ENCODE results near the gene GLS. TPM values are rescaled to one million over a fixed set of nuclear protein-coding genes. Genes with fewer than 3 reads are reported as not detected.
"Not testable (repeated sequence)": the region's sequence is repeated elsewhere in the genome, so short reads cannot be mapped to it uniquely, and the experiment has no call there.

GLS gene
- total RNA-seq, 8 experiments from 2014 or later = 46.3 to 145 (median 51.4) TPM

DNA sequence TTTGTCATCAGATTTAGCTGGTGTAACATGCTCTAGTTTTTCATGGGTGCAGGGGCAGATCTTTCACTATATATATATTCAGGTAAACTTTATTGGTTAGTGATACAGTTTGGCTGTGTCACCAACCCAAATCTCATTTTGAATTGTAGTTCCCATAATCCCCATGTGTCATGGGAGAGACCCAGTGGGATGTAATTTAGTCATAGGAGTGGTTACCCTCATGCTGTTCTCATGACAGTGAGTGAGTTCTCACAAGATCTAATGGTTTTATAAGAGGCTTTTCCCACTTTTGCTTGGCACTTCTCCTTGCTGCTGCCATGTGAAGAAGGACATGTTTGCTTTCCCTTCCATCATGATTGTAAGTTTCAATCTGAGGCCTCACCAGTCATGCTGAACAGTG is 18.5 kb upstream of the GLS start:
- ATAC-seq (replicated peaks in 6 of 8); in situ Hi-C loops (cut with MboI; ENCODE audit: low pct_unique_long_range_greater_than_20kb in 2 of 9, low sequenced_read_pairs in 9 of 9, unreplicated experiment in 9 of 9); H3K27ac ChIP-seq: not testable (repeated sequence)

DNA sequence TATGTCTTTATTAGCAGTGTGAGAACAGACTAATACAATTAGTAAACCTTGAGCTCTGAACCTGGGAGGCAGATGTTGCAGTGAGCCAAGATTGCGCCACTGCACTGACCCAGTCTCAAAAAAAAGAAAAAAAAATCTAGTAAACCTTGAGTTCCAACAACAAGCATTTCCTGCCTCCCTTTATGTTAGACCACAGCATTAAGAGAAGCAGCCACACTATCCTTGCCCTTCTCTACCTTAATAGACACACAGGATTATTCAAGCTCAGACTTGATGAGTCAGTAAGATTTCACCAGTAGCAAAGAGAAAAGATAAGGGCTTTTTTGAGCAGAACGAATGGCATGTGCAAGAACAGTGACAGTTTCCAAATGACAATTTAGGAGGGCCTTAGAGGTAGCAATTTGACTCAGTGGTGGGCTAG is 18.0 kb upstream of the GLS start:
- Histone ChIP-seq H3K4me3 (no peak overlapping the region), H3K27ac (no peak overlapping the region), H3K4me1 (replicated peaks in 1 of 2) (no peaks in the 10 kb centered on the region)
- 71 to 100% (median 91%) methylated on average over 1 to 2 of the region's 2 CpGs; no CpG with 5 or more reads in 4 of the 10 experiments for WGBS, 10 experiments
- in situ Hi-C loops (cut with MboI; ENCODE audit: low pct_unique_long_range_greater_than_20kb in 2 of 9, low sequenced_read_pairs in 9 of 9, unreplicated experiment in 9 of 9) = no loop called here
- ATAC-seq (replicated peaks in 6 of 8) = no peak

More for the DNA sequence above, 18.5 kb upstream of the GLS start:
- not testable (repeated sequence) for H3K4me1 ChIP-seq (replicated peaks in 1 of 2); H3K4me3 ChIP-seq

DNA sequence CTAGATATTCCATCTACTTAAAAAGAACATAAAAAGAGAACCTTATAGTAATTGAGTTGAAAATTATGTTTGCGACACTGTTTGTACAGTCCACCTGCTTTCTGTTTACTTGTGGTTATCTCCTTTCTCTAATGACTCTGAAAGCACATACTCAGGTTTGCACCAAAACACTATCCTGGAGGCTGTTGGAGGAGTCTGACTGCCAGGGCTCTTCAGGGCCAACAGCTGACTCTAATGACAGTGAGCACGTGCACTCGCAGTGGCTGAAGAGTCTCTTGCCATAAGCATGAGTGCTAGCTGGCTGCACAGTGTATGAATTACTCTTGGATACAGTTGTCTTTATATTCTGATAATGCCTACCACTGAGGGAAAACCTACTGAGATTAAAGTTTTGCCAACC is 16.7 kb upstream of the GLS start:
- Histone ChIP-seq H3K27ac (no peak overlapping the region), H3K4me1 (replicated peaks in 1 of 2) (no peaks in the 10 kb centered on the region), H3K4me3 (no peak overlapping the region)
- WGBS, 10 experiments = 39 to 100% (median 91%) methylated on average over 1 to 3 of the region's 3 CpGs; no CpG with 5 or more reads in 3 of the 10 experiments
- ATAC-seq (replicated peaks in 6 of 8) = no peak
- in situ Hi-C loops (cut with MboI; ENCODE audit: low pct_unique_long_range_greater_than_20kb in 2 of 9, low sequenced_read_pairs in 9 of 9, unreplicated experiment in 9 of 9) = no loop called here

DNA sequence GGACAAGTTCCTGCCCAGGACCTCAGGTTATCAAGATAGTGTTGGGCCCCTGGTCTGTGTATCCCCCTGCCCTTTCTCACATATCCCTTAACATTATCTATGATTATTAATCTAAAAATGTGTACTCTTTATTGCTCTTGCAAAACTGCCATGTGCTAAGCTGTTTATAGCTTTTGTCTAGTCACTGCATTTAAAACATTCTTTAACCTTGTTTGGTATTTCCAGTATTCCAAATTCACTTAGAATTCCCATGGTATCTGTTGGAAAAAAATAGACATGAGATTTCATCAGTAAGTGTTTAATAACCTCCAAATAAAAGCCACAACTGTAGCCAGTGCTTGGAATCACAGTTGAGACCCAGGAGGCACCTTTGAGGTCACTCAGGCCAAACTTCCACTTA is 16.2 kb upstream of the GLS start:
- ATAC-seq (replicated peaks in 6 of 8) = no peak
- H3K4me1 ChIP-seq (replicated peaks in 1 of 2) = no peaks in the 10 kb centered on the region
- in situ Hi-C loops (cut with MboI; ENCODE audit: low pct_unique_long_range_greater_than_20kb in 2 of 9, low sequenced_read_pairs in 9 of 9, unreplicated experiment in 9 of 9) = no loop called here
- H3K4me3 ChIP-seq = no peak overlapping the region
- no peak overlapping the region for H3K27ac ChIP-seq

DNA sequence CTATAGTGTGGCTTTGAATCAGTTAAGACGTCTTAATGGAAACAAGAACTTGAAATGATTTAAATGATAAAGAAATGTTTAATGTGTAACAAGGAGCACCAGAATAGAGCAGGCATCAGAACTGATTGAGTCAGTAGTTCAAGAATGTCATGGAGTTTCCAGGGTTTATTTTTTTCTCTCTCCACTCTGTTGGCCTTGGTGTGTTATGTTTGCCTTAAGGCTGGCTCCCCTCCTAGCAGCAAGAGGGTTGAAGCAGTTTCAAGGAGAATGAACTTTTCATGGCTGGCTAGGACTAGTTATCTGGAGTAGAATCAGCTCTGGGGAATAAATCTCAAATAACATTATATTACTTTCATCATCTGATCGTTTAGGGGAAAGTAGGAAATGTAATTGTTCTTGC is 13.4 kb upstream of the GLS start:
- 0 to 75% (median 39%) methylated on average over 1 to 2 of the region's 2 CpGs for WGBS, 10 experiments
- H3K27ac ChIP-seq = no peak overlapping the region
- ATAC-seq (replicated peaks in 6 of 8) = peak in 1 of 8 experiments; percentile 45
- no peaks in the 10 kb centered on the region for H3K4me1 ChIP-seq (replicated peaks in 1 of 2)
- in situ Hi-C loops (cut with MboI; ENCODE audit: low pct_unique_long_range_greater_than_20kb in 2 of 9, low sequenced_read_pairs in 9 of 9, unreplicated experiment in 9 of 9) = no loop called here
- no peak overlapping the region for H3K4me3 ChIP-seq

DNA sequence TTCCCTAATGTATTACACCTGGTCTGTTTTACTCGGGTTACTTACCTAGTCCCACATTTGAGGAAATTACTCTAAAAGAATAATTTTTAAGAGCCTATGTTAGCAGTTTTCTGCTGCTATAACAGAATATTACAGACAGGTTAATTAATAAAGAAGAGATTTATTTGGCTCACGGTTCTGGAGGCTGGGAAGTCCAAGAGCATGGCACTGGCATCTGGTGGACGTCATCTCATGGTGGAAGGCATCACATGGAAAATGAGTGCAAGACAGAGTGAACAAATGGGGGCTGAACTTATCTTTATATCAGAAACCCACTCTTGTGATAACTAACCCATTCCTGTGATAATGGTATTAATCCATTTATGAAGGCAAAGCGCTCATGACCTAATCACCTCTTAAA is 12.8 kb upstream of the GLS start:
- ATAC-seq (replicated peaks in 6 of 8) = no peak
- 48 to 100% (median 91%) methylated on average over 1 to 4 of the region's 4 CpGs; no CpG with 5 or more reads in 1 of the 10 experiments for WGBS, 10 experiments

DNA sequence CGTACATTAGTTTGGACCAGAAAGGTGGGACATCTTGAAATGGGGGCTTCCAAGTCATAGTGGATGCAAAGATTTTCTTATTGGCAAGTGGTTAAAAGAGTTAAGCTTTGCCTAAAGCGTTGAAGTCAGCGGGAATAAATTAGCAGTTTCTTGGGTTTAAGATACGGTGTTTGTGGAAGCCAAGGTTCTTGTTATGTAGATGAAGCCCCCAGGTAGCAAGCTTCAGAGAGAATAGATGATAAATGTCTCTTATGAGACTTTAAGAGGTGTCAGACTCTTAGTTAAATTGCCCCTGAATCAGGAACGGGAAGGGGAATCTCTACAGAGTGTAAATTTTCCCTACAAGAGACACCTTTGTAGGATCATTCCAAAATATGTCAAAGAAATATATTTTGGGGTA is 10.9 kb upstream of the GLS start:
- ATAC-seq (replicated peaks in 6 of 8) = no peak
- H3K4me3 ChIP-seq = no peak overlapping the region
- no peaks in the 10 kb centered on the region for H3K4me1 ChIP-seq (replicated peaks in 1 of 2)
- in situ Hi-C loops (cut with MboI; ENCODE audit: low pct_unique_long_range_greater_than_20kb in 2 of 9, low sequenced_read_pairs in 9 of 9, unreplicated experiment in 9 of 9) = no loop called here
- 20 to 100% (median 55%) methylated on average over 1 to 5 of the region's 5 CpGs; no CpG with 5 or more reads in 1 of the 10 experiments for WGBS, 10 experiments
- no peak overlapping the region for H3K27ac ChIP-seq

More for the DNA sequence above, 12.8 kb upstream of the GLS start:
- Histone ChIP-seq H3K4me1 (replicated peaks in 1 of 2) (no peaks in the 10 kb centered on the region), H3K4me3 (no peak overlapping the region), H3K27ac (no peak overlapping the region)
- in situ Hi-C loops (cut with MboI; ENCODE audit: low pct_unique_long_range_greater_than_20kb in 2 of 9, low sequenced_read_pairs in 9 of 9, unreplicated experiment in 9 of 9) = no loop called here

DNA sequence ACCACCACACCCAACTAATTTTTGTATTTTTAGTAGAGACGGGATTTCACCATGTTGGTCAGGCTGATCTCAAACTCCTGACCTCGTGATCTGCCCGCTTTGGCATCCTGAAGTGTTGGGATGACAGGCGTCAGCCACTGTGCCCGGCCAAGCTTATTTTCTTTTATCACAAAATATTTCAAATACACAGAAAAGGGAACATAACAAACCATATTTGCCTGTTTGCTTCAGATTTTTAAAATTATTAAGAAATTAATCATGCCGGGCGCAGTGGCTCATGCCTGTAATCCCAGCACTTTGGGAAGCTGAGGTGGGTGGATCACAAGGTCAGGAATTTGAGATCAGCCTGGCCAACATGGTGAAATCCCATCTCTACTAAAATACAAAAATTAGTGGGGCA is 7.2 kb upstream of the GLS start:
- in situ Hi-C loops (cut with MboI; ENCODE audit: low pct_unique_long_range_greater_than_20kb in 2 of 9, low sequenced_read_pairs in 9 of 9, unreplicated experiment in 9 of 9); H3K27ac ChIP-seq; H3K4me1 ChIP-seq (replicated peaks in 1 of 2); H3K4me3 ChIP-seq; ATAC-seq (replicated peaks in 6 of 8): not testable (repeated sequence)
- WGBS, 10 experiments = 72 to 100% (median 94%) methylated on average over 2 to 7 of the region's 7 CpGs; no CpG with 5 or more reads in 2 of the 10 experiments

DNA sequence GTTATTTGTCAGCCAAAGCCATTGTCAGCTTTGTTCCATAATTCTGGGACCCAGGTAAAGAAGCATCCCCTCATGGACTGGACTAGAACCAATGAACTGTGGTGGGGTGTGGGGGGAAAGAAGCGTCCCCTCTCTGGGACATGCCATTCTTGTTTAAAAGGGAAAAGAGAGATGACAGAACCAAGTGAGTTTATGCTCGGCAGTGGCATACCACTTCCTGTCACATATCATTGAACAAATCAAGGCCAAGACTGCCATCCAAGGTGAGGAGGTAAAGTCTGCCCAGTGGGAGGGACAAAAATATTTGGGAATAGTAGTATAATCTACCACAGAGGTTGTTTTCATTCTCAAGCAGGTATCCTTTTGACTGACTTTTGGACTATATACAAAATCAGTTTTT is 4.7 kb upstream of the GLS start:
- 75 to 93% (median 85%) methylated on average over 1 to 2 of the region's 2 CpGs; no CpG with 5 or more reads in 4 of the 10 experiments for WGBS, 10 experiments

DNA sequence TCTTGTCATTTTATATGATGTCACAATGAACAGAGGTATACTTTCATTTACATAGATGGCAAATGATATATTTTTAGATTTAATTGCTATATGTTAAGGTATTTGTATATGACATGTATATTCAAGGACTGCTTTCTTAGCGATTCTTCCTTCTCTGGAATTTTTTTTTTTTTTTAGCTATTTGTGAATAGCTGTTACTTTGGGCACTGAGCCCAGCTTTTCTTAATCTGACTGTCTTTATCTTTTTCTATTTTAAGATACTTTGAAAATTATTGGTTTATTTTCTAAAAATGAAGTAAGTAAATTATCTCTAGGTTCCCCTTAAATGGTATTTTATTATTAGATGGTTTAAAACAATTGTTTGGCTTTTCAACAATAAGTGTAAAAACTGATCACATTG is 4.0 kb upstream of the GLS start:
- Histone ChIP-seq H3K27ac (no peak overlapping the region), H3K4me1 (replicated peaks in 1 of 2) (no peaks in the 10 kb centered on the region), H3K4me3 (no peak overlapping the region)
- in situ Hi-C loops (cut with MboI; ENCODE audit: low pct_unique_long_range_greater_than_20kb in 2 of 9, low sequenced_read_pairs in 9 of 9, unreplicated experiment in 9 of 9) = no loop called here
- 10 to 100% (median 92%) methylated on average over 1 of the region's 1 CpG; no CpG with 5 or more reads in 2 of the 10 experiments for WGBS, 10 experiments
- ATAC-seq (replicated peaks in 6 of 8) = no peak

More for the DNA sequence above, 4.7 kb upstream of the GLS start:
- Histone ChIP-seq H3K4me3 (no peak overlapping the region), H3K27ac (no peak overlapping the region), H3K4me1 (replicated peaks in 1 of 2) (no peaks in the 10 kb centered on the region)
- no peak for ATAC-seq (replicated peaks in 6 of 8)
- in situ Hi-C loops (cut with MboI; ENCODE audit: low pct_unique_long_range_greater_than_20kb in 2 of 9, low sequenced_read_pairs in 9 of 9, unreplicated experiment in 9 of 9) = no loop called here

DNA sequence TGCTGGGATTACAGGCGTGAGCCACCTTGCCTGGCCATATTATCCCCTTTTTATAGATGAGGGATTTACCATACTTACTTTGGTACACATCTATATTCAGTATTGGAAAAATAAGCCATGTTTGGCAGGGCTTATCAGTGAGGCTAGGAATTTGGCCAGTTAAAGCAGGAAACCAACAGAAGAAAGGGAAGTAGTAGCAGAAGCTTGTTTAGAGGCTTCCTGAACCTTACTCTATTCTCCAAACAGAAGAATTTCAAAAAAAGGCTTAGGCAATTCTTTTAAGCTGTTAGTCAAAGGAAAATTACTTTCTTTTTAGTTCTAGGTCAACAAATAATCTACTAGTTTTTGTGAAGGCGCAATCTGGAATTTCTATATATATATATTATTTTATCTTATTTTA is 3.2 kb upstream of the GLS start:
- in situ Hi-C loops (cut with MboI; ENCODE audit: low pct_unique_long_range_greater_than_20kb in 2 of 9, low sequenced_read_pairs in 9 of 9, unreplicated experiment in 9 of 9) = no loop called here
- 86 to 100% (median 100%) methylated on average over 1 to 2 of the region's 2 CpGs; no CpG with 5 or more reads in 3 of the 10 experiments for WGBS, 10 experiments

DNA sequence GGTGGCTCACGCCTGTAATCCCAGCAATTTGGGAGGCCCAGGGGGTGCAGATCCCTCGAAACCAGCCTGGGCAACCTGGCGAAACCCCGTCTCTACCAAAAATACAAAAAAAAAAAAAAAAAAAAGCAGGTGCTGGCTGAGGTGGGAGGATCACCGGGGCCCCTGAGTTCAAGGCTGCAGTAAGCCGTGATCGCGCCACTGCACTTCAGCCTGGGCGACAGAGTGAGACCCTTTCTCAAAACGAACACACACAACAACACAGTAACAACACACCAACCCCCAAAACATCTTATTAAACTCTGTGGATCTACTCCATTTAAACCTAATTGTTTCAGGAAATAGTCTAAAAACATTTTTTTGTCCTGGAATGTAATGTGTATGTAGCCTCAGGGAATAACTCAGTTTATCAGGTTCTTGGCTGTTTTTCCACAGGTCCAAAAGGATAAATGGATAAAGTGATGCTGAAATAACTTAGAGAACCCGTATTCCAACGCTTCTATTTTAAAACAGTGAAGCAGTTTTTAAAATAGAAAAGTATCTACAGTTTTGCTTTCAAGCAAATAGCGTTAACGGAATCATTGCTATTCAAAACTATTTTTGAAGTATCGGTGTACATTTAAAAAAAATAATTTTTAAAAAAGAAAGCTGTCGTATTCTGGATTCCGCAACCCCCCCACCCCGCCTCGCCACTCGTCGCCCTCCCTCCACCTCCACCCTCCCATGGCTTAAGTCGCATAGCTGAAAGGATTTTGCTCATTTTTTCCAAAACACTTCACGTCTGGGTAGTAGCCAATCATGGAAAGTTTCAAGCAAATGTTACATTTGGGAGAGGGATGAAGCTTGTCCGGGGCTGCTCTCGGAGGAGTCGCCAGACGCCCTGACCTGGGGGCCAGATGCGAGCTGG is 895 bp upstream of the GLS start:
- no peak for ATAC-seq (replicated peaks in 6 of 8)
- 24 to 91% (median 76%) methylated on average over 3 to 12 of the region's 28 CpGs; no CpG with 5 or more reads in 1 of the 10 experiments for WGBS, 10 experiments
- in situ Hi-C loops (cut with MboI; ENCODE audit: low pct_unique_long_range_greater_than_20kb in 2 of 9, low sequenced_read_pairs in 9 of 9, unreplicated experiment in 9 of 9) = no loop called here

More for the DNA sequence above, 3.2 kb upstream of the GLS start:
- H3K27ac ChIP-seq = no peak overlapping the region
- no peaks in the 10 kb centered on the region for H3K4me1 ChIP-seq (replicated peaks in 1 of 2)
- no peak overlapping the region for H3K4me3 ChIP-seq
- no peak for ATAC-seq (replicated peaks in 6 of 8)

DNA sequence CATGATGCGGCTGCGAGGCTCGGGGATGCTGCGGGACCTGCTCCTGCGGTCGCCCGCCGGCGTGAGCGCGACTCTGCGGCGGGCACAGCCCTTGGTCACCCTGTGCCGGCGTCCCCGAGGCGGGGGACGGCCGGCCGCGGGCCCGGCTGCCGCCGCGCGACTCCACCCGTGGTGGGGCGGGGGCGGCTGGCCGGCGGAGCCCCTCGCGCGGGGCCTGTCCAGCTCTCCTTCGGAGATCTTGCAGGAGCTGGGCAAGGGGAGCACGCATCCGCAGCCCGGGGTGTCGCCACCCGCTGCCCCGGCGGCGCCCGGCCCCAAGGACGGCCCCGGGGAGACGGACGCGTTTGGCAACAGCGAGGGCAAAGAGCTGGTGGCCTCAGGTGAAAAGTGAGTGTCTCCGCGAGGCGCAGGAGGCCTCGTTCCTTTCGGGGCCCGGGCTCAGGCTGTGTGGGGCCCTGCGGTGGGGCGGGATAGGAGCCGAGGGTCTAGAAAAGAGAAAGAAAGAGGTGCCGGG is 520 bp downstream of the GLS start:
- peak in 4 of 8 experiments; percentile 1 to 41 (median 2) for ATAC-seq (replicated peaks in 6 of 8)
- in situ Hi-C loops (cut with MboI; ENCODE audit: low pct_unique_long_range_greater_than_20kb in 2 of 9, low sequenced_read_pairs in 9 of 9, unreplicated experiment in 9 of 9) = no loop called here
- peak overlapping the region; percentile 73 to 95 (median 92) for H3K4me3 ChIP-seq
- H3K27ac ChIP-seq = peak overlapping the region; percentile 62 to 64
- H3K4me1 ChIP-seq (replicated peaks in 1 of 2) = peaks cover 0 to 22% of the 10 kb centered on the region in 2 donors
- WGBS, 10 experiments = 0% methylated on average over 1 of the region's 60 CpGs; no CpG with 5 or more reads in 9 of the 10 experiments

More for the DNA sequence above, 895 bp upstream of the GLS start:
- Histone ChIP-seq H3K27ac (peak overlapping the region in 1 of 2 donors; percentile 70), H3K4me3 (peak overlapping the region; percentile 73 to 95 (median 92)), H3K4me1 (replicated peaks in 1 of 2) (peaks cover 0 to 21% of the 10 kb centered on the region in 2 donors)

Measured in motor neuron (in vitro differentiated cells).